ENCODE results near the gene COLEC11. TPM values are rescaled to one million over a fixed set of nuclear protein-coding genes. Genes with fewer than 3 reads are reported as not detected.
A peak's percentile ranks its signal among the peaks of the same experiment; 100 is the strongest.

COLEC11 gene
- under 1 TPM in 3 of 4 donors, not detected in 1; 0.34 to 0.84 (median 0.59) TPM for total RNA-seq

GRCh38 chr2:3594493-3595281, at the start of gene COLEC11:
Gene COLEC11, plus strand, starts transcription at chr2:3595112. Its CDS starts 9,229 bp downstream, at chr2:3604341.
- 42 to 43% methylated on average over 40 of the region's 40 CpGs for WGBS, 2 donors
- peak in 1 of 2 donors; percentile 84 for DNase-seq (ENCODE audit: low spot score in 2 of 2)
- no peak within 1 kb of the TSS for H3K4me3 ChIP-seq (ENCODE audit: low read depth, poor library complexity, severe bottlenecking)
- TF ChIP-seq POLR2A (IDR thresholded peaks at IDR 0.05): no peak
- TF ChIP-seq, protein P1, sequence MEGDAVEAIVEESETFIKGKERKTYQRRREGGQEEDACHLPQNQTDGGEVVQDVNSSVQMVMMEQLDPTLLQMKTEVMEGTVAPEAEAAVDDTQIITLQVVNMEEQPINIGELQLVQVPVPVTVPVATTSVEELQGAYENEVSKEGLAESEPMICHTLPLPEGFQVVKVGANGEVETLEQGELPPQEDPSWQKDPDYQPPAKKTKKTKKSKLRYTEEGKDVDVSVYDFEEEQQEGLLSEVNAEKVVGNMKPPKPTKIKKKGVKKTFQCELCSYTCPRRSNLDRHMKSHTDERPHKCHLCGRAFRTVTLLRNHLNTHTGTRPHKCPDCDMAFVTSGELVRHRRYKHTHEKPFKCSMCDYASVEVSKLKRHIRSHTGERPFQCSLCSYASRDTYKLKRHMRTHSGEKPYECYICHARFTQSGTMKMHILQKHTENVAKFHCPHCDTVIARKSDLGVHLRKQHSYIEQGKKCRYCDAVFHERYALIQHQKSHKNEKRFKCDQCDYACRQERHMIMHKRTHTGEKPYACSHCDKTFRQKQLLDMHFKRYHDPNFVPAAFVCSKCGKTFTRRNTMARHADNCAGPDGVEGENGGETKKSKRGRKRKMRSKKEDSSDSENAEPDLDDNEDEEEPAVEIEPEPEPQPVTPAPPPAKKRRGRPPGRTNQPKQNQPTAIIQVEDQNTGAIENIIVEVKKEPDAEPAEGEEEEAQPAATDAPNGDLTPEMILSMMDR (IDR thresholded peaks at IDR 0.05): no peak
- intact Hi-C loops (cut with DNase I; ENCODE audit: low total_unique reads): no loop called here

DNA sequence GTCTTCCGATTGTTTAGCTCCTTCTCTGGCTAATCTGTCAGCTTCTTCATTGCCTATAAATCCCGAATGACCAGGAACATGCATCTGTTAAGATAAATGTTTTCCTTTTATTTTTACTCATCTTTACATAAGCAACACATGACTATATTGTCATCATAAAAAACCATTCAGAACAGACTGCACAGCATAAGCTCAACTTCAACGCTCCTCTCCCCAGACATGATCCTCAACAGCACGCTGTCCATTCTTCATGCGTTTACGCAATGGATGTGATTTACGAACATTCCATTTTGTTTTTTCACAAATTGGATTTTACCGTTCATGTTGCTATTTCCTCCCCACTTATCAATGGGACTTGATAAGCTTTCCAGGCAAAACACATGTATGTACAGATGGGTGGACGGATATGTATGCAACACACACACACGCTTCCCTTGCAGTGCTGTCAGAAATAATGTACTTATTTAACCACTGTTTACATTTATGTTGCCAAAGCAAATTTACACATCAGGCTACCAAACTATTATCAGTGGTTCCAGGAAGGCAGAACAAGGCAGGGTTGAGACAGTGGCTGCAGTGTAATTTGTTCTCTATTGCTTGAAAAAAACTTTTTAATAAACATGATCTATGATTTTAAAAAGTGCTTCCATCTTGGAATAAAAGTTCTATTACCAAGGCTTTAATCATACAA, 49.0 kb upstream of the COLEC11 start:
- no peak overlapping the region for H3K4me3 ChIP-seq (ENCODE audit: low read depth, poor library complexity, severe bottlenecking)
- TF ChIP-seq, protein P1 (IDR thresholded peaks at IDR 0.05): no peak
- TF ChIP-seq POLR2A (IDR thresholded peaks at IDR 0.05): no peak
- intact Hi-C loops (cut with DNase I; ENCODE audit: low total_unique reads): no loop called here
- 92 to 94% methylated on average over 10 of the region's 10 CpGs for WGBS, 2 donors
- no peak for DNase-seq (ENCODE audit: low spot score in 2 of 2)

GRCh38 chr2:3547915-3548314, 47.0 kb upstream of the COLEC11 start:
- DNase-seq (ENCODE audit: low spot score in 2 of 2): no peak
- intact Hi-C loops (cut with DNase I; ENCODE audit: low total_unique reads): no loop called here
- H3K4me3 ChIP-seq (ENCODE audit: low read depth, poor library complexity, severe bottlenecking): no peak overlapping the region
- 93 to 98% methylated on average over 2 of the region's 2 CpGs for WGBS, 2 donors
- TF ChIP-seq POLR2A (IDR thresholded peaks at IDR 0.05): no peak
- TF ChIP-seq, protein P1 (IDR thresholded peaks at IDR 0.05): no peak

DNA sequence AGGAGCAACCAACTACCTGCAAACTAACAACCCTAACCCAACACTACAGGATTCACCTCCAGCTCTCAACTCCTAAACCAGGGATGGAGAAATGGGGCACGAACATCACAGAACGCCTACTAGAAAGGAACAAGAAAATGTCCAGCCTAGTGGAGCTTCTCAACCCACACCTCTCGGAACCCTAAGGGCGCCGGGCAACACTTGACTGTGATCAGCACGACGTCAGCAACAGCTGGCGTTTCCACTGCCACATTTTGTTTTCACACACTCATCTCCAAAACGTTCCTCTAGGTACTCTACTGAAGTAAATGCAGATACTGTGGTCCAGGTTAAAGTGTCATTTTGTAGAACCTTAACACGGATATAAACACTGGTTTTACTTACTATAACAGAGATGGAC, 41.0 kb upstream of the COLEC11 start:
- DNase-seq (ENCODE audit: low spot score in 2 of 2): no peak
- intact Hi-C loops (cut with DNase I; ENCODE audit: low total_unique reads): no loop called here
- H3K4me3 ChIP-seq (ENCODE audit: low read depth, poor library complexity, severe bottlenecking): no peak overlapping the region
- no peak for TF ChIP-seq POLR2A (IDR thresholded peaks at IDR 0.05)
- whole genome bisulfite sequencing, 2 donors: 89 to 93% methylated on average over 10 of the region's 10 CpGs

DNA sequence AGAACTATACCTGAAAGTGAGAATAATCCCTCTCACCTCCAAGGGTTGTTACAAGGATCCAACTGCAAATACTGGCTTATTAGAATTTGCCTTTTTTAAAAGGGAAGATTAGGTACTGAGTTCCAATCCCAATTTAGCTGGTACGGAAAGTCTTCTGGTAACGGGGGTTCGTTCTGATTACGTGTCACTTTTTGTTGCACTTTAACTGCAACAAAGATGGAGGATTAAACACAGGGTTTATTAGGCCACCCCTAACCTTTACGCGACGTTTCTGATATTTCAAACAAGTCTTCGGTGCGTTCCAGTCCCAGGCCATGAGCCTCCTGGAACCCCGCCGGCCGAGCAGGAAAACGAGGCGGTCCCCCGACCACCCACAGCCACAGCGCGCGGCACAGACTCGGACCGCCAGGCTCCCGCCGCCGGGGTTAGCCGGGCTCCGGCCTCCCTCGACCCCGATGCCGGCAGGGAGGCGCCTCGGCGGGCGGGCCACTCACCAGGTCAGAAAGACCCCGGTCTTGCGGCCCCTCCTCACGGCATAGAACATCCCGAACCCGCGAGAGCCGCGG, 37.2 kb upstream of the COLEC11 start:
- H3K4me3 ChIP-seq (ENCODE audit: low read depth, poor library complexity, severe bottlenecking): peak overlapping the region; percentile 99
- intact Hi-C loops (cut with DNase I; ENCODE audit: low total_unique reads): no loop called here
- 1% methylated on average over 9 to 40 of the region's 40 CpGs for WGBS, 2 donors

More for the DNA sequence above, 37.2 kb upstream of the COLEC11 start:
- TF ChIP-seq, protein P1 (IDR thresholded peaks at IDR 0.05): no peak
- TF ChIP-seq POLR2A (IDR thresholded peaks at IDR 0.05): no peak
- peak in 1 of 2 donors; percentile 88 for DNase-seq (ENCODE audit: low spot score in 2 of 2)
